Activated CD4-positive, alpha-beta T cell treated with anti-CD3 and anti-CD28 coated beads, Interleukin-2, amount 50 U/mL, for 24 hours (primary cell): Measurements from ENCODE around the gene ARHGEF16.

Experiments used
- DNase-seq, 2 donors: peaks; one replicate each; pipeline ENCODE4 v3.0.0-alpha.2; 2020; ENCODE audit warnings: low read depth in 1 of 2, low spot score in 1 of 2

The ARHGEF16 gene

DNA sequence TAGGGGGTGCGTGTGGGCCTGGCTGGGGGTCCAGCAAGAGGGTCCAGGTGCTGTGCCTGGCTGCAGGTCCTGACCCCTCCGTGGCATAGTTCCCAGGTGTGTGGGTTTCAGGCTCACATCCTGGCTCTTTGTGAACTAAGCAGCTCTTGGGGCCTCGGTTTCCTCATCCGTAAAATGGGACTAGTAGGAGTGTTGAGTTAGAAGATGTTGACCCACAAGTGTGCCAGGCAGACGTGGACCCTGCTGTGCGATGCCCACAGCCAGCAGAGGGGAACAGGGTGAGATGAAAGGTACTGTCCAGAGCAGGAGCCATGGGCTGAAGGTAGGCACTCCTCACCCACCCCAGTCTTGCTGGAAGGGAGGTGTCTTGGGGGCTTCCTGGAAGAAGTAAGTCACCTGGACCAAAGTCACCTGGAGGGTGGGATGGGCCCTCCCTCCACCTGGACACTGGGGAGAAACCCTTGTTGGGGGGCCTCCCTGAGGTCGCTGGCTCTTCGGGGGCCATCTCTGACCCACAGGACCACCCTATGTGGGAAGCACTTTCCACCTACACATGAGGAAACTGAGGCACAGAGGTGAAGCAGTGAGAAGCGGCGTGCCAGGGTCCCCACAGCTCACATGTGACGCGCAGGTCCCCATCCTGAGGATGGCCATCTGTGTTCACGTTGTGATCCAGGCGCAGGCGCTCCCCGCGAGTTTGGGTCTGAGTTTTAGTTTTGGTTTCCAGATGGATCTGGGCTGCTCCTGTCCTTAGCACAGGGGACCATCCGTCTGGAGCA, 1.4 kb downstream of the ARHGEF16 start:
- DNase-seq, result no peak

DNA sequence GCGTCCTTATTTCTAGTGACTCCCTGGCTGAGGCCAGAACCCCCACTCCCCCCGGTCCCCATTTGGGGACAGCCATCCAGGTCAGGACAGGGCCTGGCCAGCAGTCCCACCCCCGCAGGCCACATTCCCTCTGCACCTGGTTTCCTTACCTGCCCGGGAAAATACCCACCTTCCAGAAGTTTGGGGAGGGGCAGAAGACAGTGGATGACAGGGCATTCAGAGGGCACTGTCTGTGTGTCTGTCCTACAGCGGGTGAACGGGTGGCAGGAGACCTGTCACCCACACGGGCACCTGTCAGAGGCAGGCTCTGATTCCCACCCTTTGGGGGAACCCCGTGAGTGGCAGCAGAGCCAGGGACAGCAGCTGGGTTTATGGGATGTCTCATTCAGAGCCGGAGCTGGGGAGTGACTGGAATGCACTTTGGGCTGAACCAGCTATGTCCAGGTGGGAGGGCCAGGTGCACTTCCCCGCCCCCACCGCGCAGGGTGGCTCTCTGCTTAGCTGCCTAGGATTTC, 2.0 kb downstream of the ARHGEF16 start:
- no peak for DNase-seq

DNA sequence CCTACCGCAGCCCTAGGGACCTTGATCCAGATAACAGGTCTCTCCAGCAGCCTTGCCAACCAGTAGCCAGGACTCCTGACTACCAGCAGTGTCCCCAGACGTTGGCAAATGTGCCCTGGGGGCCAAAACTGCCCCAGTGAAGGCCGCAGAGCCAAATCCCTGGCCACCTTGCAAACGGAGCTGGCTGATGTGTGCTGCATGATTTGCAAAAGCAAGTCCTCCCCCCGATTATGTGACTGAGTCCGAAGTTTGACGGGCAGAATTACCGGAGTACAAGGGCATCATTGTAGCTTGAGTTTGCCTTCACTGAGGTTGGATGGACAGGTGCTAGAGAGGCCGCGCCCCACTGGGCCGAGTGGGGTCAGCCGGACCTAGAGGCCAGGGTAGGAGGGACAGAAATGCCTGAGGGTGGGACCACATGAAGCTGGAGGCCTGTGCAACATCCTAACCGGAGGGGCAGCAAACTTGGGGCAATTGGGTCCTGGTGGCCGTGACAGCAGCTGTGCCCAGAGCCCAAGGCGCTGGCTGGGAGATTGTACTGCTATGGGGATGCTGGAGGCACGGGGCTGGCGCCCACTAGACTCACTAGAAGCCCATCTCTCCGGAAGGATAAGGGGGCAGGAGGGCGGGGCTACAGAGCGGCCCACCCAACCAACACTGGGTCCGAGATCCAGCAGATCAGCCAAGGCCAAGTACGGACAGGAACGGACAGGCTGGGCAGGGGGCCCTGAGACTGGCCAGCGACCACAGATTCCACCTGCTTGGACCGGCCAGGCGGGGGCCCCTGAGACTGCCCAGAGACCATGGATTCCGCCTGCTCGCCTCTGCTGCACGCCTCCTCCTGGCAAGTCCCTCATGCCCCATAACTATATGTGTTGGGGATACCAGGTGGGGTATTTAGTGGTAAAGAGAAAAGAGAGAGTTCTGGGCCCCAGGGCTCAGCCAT, 2.8 kb downstream of the ARHGEF16 start:
- no peak for DNase-seq

DNA sequence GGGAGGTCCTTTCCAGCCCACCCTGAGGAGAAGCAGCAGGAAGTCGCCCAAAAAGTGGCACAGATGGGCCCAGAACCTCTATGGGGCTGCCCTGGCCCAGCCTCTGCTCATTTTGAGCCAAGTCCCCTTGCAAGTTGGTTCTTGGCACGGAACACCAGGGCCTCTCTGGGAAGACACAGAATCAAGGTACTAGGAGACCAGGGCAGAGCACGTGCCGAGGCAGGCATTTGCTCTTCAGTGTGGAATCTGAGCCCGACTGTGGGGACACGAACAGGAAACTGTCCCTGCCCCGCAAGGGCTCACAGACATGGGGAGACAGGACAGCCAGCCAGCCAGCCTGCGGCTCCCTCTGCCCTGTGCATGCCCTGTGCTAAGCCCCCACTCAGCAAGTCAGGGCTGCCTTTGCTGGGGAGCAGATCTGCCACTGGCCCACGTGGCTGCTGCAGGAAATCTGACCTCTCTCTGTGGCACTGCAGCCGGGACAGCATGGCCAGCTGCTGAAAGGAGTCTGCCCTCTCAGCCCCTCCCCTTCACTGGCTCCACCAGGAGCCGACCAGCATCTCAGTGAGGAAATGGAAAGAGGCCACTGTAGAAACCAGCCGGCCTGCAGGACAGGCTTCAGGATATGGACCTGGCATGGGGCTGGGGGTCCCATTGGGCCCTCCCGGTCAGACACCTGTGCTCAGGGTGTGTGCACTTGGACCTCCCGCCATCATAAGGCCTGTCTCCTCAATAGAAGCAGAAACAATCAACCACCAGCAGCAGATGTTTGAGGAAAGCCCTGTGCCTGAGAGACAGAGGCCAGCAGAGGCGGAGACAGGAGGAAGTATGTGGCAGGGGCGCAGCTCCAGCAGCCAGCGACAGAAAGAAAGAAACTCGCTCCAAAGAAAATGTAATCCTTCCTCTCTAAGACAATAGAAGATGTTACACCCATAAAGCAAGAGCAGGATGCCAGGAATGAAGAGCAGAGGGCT, 3.7 kb downstream of the ARHGEF16 start:
- no peak for DNase-seq

DNA sequence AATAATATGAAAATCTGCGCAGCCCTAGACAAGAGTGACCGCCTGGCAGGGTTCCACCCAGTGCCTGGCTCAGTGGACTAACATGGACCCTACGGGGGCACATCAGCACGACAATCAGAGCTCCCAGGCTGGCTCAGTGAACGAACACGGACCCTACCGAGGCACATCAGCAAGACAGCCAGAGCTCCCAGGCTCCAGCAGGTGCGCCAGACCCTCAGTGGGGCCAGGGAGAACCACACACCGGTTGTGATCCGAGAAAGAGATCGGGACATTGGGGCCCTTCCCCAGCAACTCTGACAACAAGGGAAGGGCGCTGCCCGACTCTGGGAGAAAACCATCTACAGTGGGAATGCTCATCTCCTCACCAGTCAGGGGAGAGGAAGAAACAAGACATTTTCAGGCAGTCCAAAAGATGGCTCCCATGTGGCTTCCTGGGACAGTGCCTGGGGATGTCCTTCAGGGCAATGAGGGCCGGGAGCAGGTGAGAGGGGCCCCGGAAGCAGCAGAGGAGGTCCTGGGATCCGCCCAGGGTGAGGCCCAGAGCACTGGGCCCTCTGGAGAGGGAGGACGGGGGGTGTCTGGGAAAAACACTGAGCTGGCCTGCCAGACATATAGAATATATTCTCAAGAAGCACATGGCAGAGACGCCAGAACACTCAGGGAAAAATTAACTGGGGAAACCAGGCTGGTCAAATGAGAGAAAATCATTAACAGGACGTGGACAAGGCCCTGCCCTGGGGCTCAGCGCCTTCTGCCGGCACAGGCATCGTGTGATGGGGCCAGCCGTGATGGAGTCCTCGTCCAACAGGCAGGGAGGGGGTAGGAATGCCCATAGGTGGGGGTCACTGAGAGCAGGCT, 4.8 kb downstream of the ARHGEF16 start:
- no peak for DNase-seq

DNA sequence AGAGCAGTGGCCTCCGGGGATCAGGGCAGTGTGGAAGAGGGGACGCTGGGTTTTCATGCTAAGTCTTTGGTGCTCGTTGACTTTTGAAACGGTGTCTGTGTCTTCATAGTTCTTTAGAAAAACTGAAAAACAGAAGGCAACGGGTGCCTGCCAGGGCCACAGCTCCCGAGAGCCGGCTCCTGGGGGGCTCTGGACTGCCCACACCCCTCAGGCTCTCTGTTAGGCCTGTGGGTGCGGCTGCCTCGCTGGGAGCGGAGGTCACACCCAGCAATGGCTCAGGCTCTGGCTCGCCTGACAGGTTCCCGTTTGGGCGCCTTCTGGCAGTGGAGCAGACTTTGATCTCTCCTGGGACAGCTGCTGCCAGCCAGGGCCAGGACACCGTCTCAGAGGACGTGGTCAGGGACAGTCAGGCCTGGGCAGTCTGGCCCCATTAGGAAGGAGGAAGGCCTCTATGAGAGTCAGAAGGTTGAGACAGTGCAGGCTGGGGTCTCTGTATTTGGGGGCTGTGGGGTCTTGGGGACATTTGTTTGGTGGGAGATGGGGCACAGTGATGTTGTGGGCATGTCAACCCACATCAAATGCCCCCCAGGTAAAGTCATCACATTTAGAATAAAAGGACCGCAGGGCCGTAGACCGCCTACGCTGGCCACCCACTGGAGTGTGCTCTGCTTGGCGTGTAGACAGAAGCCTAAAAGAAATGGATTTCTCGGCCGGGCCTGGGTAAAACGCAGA, 5.6 kb downstream of the ARHGEF16 start:
- no peak for DNase-seq

DNA sequence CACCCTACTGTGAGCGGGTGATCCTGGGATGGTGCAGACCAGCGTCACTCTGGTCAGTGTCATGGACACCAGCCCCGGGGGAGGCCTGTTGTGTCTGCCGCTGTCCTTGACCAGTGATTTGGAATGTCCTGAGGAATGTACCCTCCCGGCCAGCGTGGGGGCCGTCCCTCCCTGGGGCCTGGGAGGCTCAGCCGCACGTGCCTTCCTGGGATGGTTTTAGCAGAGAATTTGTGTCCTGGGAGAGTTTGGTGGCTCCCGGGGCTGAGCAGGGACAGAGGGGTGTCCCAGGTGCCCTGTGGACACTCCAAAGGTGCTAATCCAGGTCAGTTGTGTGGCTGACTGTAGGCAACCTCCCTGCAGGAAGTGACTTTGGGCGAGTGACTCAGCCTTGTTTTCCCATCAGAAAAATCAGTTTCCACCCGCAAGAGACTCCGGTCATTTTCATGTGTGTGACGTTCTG, 6.2 kb downstream of the ARHGEF16 start:
- no peak for DNase-seq

DNA sequence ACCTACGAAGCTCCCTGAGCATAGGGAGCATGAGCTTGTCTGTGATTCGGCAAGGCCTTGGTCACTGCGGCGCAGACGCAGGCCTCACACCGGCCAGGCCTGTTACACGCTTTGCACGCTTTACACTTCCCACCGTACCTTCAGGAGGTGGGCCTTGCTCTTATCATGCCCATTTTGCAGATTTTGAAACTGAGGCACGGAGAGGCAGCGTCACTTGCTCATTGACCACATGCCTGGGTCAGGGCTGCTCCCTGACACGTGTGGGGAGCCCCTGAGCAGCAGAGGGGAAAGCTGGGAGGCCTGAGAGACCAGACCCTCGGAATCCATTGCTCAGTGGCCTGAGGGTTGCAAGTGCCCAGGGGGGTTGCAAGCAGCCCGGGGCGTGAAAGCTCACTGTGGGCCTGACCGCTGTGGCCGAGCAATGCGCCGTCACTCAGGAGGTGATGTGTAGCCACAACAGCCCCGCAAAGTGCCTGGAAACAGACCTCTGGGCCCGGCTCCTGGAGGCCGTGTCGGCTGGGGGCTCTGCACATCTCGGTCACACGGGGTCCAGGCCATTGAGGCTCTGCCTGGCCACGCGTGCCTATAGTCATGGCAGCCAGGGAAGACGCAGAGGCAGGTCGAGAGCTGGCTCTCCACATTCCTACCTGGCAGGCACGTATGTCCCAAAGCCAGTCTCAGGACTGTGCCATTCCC, 6.9 kb downstream of the ARHGEF16 start:
- DNase-seq, result no peak

DNA sequence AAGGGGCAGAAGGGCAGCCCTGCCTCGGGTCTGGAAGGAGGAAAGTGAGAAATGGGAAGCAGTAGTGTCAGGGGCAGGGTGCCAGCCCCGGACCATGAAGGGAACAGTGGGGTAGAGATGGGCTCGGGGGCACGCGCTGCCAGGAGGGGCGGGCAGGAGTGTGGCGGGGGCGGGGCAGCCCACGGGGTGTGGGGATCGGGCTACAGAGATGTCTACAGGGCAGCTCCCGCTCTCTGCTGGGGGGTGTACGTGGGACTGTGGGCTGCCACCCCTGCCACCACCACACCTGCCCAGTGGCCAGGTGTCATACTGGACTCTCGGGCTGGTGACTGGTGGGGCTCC, 7.4 kb downstream of the ARHGEF16 start:
- no peak for DNase-seq

DNA sequence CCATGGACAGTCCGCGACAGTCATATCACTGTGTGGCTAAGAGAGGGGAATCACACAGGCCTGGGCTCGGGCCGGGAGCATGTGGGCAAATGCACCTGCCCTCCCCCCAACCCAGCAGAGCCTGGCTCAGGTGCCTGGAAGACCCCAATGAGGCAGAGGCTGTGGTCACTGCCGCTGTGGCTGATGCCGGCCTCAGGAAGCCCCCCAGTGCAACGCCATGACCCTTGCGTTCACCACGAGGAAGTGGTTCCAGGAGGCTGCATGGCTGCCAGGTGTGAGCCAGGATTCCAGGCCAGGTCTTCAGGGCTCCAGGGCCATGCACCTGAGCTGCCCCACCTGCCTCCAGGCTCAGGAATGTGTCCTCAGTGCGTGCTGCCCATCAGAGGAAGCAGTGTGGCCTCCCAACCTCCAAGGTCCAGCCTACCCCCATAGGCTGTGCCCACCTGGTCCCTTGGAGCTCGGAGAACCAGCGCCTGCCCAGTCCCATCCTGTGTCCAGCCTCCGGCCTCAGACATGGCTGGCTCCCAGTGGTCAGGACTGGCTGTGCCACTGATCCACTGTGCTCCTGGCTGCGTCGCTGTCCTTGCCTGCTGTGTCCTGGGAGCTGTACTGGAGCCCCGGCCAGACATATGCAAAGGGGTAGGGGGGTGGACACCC, 8.0 kb downstream of the ARHGEF16 start:
- DNase-seq, result no peak

DNA sequence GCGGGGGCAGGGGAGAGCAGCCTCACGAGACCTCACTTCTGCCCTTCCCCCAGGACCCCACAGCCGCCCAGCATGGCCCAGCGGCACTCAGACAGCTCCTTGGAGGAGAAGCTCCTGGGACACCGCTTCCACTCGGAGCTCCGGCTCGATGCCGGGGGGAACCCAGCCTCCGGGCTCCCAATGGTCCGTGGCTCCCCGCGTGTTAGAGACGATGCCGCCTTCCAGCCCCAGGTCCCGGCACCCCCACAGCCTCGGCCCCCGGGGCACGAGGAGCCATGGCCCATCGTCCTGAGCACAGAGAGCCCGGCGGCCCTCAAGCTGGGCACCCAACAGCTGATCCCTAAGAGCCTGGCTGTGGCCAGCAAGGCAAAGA, 8.5 kb downstream of the ARHGEF16 start:
- DNase-seq, result no peak

DNA sequence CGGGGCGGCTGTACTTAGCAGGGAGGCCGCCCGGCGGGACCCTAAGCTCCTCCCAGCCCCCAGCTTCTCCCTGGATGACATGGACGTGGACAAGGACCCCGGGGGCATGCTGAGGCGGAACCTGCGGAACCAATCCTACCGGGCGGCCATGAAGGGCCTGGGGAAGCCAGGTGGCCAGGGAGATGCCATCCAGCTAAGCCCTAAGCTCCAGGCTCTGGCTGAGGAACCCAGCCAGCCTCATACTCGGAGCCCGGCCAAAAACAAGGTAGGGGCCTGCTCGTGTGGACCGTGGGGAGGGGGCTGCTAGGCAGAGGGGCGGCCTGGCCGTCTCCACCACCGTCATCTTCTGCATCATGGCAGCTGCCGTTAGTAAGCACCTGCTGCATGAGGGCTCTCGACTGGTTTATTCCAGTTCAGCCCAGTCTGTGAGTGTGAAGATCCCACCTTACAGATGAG, 9.0 kb downstream of the ARHGEF16 start:
- no peak for DNase-seq

DNA sequence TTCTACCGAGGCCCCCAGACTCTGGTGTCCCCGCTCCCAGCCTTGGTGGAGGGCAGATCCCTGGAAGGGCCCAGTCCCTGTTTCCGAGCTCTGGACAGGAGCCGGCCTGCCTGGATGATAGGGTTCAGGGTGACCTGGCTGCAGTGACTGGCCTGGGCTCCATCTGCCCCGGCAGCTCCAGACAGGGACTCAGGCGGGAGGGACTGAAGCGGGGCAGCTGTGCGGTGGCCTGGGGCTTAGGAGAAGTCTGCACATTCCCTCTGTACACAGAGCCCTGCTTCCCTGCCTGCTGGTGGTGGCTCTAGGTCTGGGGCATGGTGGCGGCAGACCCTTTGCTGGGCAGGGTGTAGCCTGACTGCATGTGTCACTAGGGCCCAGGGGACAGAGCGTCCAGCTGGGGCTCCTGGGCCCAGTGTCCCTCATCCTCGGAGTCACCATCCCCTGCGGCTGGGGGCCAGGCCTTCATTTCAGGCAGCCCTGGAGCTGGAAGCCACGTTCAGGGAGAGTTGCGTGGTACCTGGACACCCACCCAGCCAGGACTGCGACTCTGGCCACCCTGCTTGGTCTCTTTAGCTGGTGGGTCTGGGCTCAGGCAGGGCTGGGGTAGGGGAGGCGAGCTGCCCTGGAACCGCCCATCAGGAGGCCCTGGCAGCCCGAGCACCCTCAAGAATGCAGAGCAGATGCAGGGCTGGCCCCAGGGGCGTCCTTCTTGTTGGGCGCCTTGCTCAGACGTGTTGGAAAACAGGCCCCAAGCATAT, 9.6 kb downstream of the ARHGEF16 start:
- no peak for DNase-seq

DNA sequence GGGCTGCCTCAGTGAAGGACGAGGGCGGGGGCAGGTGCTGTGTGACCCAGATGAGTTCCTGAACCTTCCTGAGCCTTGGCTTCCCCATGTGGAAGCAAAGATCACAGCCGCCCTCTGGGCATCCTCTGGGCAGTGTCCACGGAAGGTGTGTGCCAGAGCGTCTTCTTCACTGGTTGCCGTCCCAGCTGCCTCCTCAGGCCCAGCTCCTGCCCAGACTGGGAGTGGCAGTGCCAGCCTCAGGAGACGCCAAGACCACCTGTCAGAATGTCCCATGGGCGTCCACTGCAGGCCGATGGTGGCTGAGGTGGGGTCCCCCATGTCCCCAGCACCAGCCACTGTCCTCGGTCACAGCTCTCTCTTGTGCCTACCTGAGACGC, 10.2 kb downstream of the ARHGEF16 start:
- DNase-seq, result no peak

DNA sequence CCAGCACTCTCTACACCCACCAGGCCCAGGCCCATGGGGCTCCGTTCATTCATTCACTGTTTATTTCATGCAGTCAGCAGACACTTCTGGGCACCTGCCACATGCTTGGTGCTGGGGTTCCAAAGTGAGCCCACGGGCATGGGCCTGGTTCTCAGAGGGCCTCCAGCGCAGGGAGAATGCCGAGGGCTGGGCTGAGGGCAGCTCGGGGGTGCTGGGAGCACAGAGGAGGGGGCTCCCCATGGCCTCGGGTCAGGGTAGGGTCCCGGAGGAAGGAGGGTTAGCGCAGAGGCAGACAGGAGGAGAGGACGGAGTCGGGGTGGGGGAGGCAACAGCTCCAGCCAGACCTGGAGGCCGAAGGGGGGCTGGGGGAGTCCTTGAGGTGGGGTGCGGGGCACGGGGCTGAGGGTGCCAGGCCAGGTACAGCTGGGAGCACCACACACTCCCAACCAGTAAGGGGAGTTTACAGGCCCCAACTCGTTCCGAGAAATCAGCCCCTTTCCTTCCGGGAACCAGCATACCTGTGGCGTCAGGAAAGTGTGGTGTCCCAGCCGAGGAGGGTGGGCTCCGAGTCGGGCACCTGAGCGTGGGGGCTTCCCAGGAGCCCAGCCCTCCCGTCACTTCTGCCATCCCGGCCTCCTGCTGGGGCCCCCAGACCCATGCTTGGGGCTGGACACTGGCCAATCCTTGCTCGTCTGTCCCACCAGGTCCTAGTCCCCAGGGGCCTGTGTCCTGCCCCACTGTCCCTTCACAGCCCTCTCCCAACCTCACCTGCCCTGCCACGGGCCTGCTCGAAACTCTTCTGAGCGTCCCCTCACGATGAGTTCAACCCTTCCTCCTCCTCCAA, 10.8 kb downstream of the ARHGEF16 start:
- DNase-seq, result no peak

DNA sequence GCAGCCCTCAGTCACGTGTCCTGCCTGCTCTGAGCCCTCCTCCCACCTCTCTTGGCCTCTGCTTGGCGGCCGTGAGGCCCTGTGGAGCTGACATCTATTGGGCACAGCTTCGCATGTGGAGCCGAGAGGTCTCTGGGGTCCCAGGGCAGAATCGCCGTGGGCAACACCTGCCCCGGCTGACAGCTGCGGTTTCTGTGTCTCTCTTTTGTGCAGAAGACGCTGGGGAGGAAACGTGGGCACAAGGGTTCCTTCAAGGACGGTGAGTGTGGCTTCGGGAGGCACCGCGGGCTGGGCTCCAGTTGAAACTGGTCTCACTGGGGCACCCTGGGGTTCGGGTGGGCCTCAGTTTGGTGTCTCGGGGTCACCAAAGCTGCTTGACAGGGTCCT, 11.5 kb downstream of the ARHGEF16 start:
- no peak for DNase-seq
